Activated T-helper 1 cell treated with anti-CD3 and anti-CD28 coated beads, Interleukin-12 subunit alpha, Interleukin-12 subunit beta, Interleukin-2, Interleukin-4 antibody, amounts not matched to agents 30 ng/mL and 10 ng/mL and 1 ng/mL, durations not matched to agents 14 hours and 24 hours and 36 hours (primary cell): Measurements from ENCODE around the gene GPR78. TPM values are rescaled to one million over a fixed set of nuclear protein-coding genes. Genes with fewer than 3 reads are reported as not detected.

ENCODE experiments used
- DNase-seq: peaks from one replicate; pipeline ENCODE4 v3.0.0; 2021; ENCODE audit warnings: low spot score
- H3K27ac Mint-ChIP-seq: one replicate; pipeline ENCODE4 v1.8.0; 2021; ENCODE audit warnings: mild to moderate bottlenecking, mixed read lengths
- H3K27me3 Mint-ChIP-seq: one replicate; pipeline ENCODE4 v1.8.0; 2022; ENCODE audit warnings: mild to moderate bottlenecking, moderate library complexity, mixed read lengths; ENCODE audit not compliant: insufficient read depth
- H3K36me3 Mint-ChIP-seq: one replicate; pipeline ENCODE4 v1.8.0; 2021; ENCODE audit warnings: low read depth, mixed read lengths
- H3K4me1 Mint-ChIP-seq: one replicate; pipeline ENCODE4 v1.8.0; 2021; ENCODE audit warnings: low read depth, mixed read lengths
- H3K4me3 Mint-ChIP-seq: one replicate; pipeline ENCODE4 v1.8.0; 2021; ENCODE audit warnings: mild to moderate bottlenecking, moderate library complexity, mixed read lengths
- H3K9me3 Mint-ChIP-seq: one replicate; pipeline ENCODE4 v1.8.0; 2021; ENCODE audit warnings: mixed read lengths
- intact Hi-C: fragments of 100-400 bp; cut with micrococcal nuclease; formaldehyde crosslinking; loops from one replicate; pipeline ENCODE4 v1.15.1; 2024
- total RNA-seq: library from RNA; stranded (reverse); gene quantifications from 2 replicates; pipeline ENCODE4 v1.2.3, GENCODE V29; 2022

Gene GPR78
- not detected in 2 replicates for total RNA-seq

- H3K27ac Mint-ChIP-seq = no peak within 1 kb of the TSS
- intact Hi-C loops = no loop called here
Observed at GRCh38 chr4:8580321-8581093, at the start of gene GPR78. Gene GPR78, plus strand, starts transcription at chr4:8580392. Its CDS starts 591 bp downstream, at chr4:8580983.

GRCh38 chr4:8532245-8532781 lies 47.9 kb upstream of the GPR78 start:
- Mint-ChIP-seq H3K27ac (no peak overlapping the region), H3K4me3 (no peak overlapping the region), H3K36me3 (no peaks in the 10 kb centered on the region), H3K4me1 (peaks cover 9% of the 10 kb centered on the region), H3K27me3 (no peaks in the 10 kb centered on the region), H3K9me3 (peaks cover 24% of the 10 kb centered on the region)
- no peak for DNase-seq
- intact Hi-C loops = no loop called here

More at GRCh38 chr4:8580321-8581093, at the start of gene GPR78:
- Mint-ChIP-seq H3K4me3 (no peak within 1 kb of the TSS), H3K36me3 (no peaks in the 10 kb centered on the region), H3K9me3 (no peaks in the 10 kb centered on the region), H3K4me1 (no peaks in the 10 kb centered on the region), H3K27me3 (no peaks in the 10 kb centered on the region)
- peak; percentile 37 for DNase-seq

- no peak overlapping the region for H3K27ac Mint-ChIP-seq
Observed at GRCh38 chr4:8533274-8533865, 46.8 kb upstream of the GPR78 start.

GRCh38 chr4:8534129-8534528 lies 46.1 kb upstream of the GPR78 start:
- H3K27ac Mint-ChIP-seq = no peak overlapping the region
- intact Hi-C loops = no loop called here
- H3K9me3 Mint-ChIP-seq = peaks cover 24% of the 10 kb centered on the region

More at GRCh38 chr4:8533274-8533865, 46.8 kb upstream of the GPR78 start:
- H3K36me3 Mint-ChIP-seq = no peaks in the 10 kb centered on the region
- peaks cover 9% of the 10 kb centered on the region for H3K4me1 Mint-ChIP-seq
- no peaks in the 10 kb centered on the region for H3K27me3 Mint-ChIP-seq
- intact Hi-C loops = no loop called here
- H3K9me3 Mint-ChIP-seq = peaks cover 24% of the 10 kb centered on the region
- H3K4me3 Mint-ChIP-seq = no peak overlapping the region
- no peak for DNase-seq

GRCh38 chr4:8534611-8535010 lies 45.6 kb upstream of the GPR78 start:
- H3K36me3 Mint-ChIP-seq = no peaks in the 10 kb centered on the region
- DNase-seq = no peak
- intact Hi-C loops = no loop called here
- peaks cover 11% of the 10 kb centered on the region for H3K4me1 Mint-ChIP-seq
- H3K9me3 Mint-ChIP-seq = peaks cover 24% of the 10 kb centered on the region
- H3K27ac Mint-ChIP-seq = no peak overlapping the region
- H3K4me3 Mint-ChIP-seq = no peak overlapping the region
- H3K27me3 Mint-ChIP-seq = no peaks in the 10 kb centered on the region

More at GRCh38 chr4:8534129-8534528, 46.1 kb upstream of the GPR78 start:
- Mint-ChIP-seq H3K36me3 (no peaks in the 10 kb centered on the region), H3K4me1 (peaks cover 9% of the 10 kb centered on the region), H3K27me3 (no peaks in the 10 kb centered on the region), H3K4me3 (no peak overlapping the region)
- DNase-seq = no peak

GRCh38 chr4:8536467-8536866 lies 43.7 kb upstream of the GPR78 start:
- Mint-ChIP-seq H3K27ac (no peak overlapping the region), H3K36me3 (no peaks in the 10 kb centered on the region), H3K4me1 (peaks cover 18% of the 10 kb centered on the region), H3K9me3 (peaks cover 24% of the 10 kb centered on the region), H3K27me3 (no peaks in the 10 kb centered on the region), H3K4me3 (no peak overlapping the region)
- intact Hi-C loops = no loop called here
- no peak for DNase-seq

GRCh38 chr4:8537041-8537461 lies 43.1 kb upstream of the GPR78 start:
- H3K36me3 Mint-ChIP-seq = no peaks in the 10 kb centered on the region
- peaks cover 18% of the 10 kb centered on the region for H3K4me1 Mint-ChIP-seq
- H3K9me3 Mint-ChIP-seq = peaks cover 24% of the 10 kb centered on the region
- no peak overlapping the region for H3K27ac Mint-ChIP-seq
- no peak for DNase-seq
- no peaks in the 10 kb centered on the region for H3K27me3 Mint-ChIP-seq
- H3K4me3 Mint-ChIP-seq = no peak overlapping the region
- intact Hi-C loops = no loop called here

- Mint-ChIP-seq H3K36me3 (no peaks in the 10 kb centered on the region), H3K27ac (no peak overlapping the region), H3K4me3 (no peak overlapping the region), H3K27me3 (no peaks in the 10 kb centered on the region), H3K4me1 (peaks cover 18% of the 10 kb centered on the region), H3K9me3 (peaks cover 22% of the 10 kb centered on the region)
- intact Hi-C loops = no loop called here
- no peak for DNase-seq
Observed at GRCh38 chr4:8538076-8538702, 42.0 kb upstream of the GPR78 start.

GRCh38 chr4:8538703-8539567 lies 41.3 kb upstream of the GPR78 start:
- H3K9me3 Mint-ChIP-seq = peaks cover 16% of the 10 kb centered on the region
- no peaks in the 10 kb centered on the region for H3K27me3 Mint-ChIP-seq
- H3K4me3 Mint-ChIP-seq = no peak overlapping the region
- H3K4me1 Mint-ChIP-seq = peaks cover 15% of the 10 kb centered on the region
- H3K27ac Mint-ChIP-seq = no peak overlapping the region
- DNase-seq = no peak
- intact Hi-C loops = no loop called here
- no peaks in the 10 kb centered on the region for H3K36me3 Mint-ChIP-seq

- Mint-ChIP-seq H3K9me3 (peaks cover 9% of the 10 kb centered on the region), H3K36me3 (no peaks in the 10 kb centered on the region), H3K4me3 (no peak overlapping the region), H3K4me1 (peaks cover 9% of the 10 kb centered on the region), H3K27me3 (no peaks in the 10 kb centered on the region), H3K27ac (peak overlapping the region; percentile 81)
- no peak for DNase-seq
- intact Hi-C loops = no loop called here
Observed at GRCh38 chr4:8539661-8540060, 40.5 kb upstream of the GPR78 start.

GRCh38 chr4:8540072-8540471 lies 40.1 kb upstream of the GPR78 start:
- intact Hi-C loops = no loop called here
- Mint-ChIP-seq H3K36me3 (no peaks in the 10 kb centered on the region), H3K4me1 (peaks cover 9% of the 10 kb centered on the region), H3K9me3 (peaks cover 5% of the 10 kb centered on the region), H3K4me3 (no peak overlapping the region), H3K27ac (peak overlapping the region; percentile 81), H3K27me3 (no peaks in the 10 kb centered on the region)
- DNase-seq = peak; percentile 12

- H3K4me1 Mint-ChIP-seq = peaks cover 9% of the 10 kb centered on the region
- no peak overlapping the region for H3K27ac Mint-ChIP-seq
- no peak for DNase-seq
- no peaks in the 10 kb centered on the region for H3K9me3 Mint-ChIP-seq
- no peaks in the 10 kb centered on the region for H3K36me3 Mint-ChIP-seq
- intact Hi-C loops = no loop called here
- H3K4me3 Mint-ChIP-seq = no peak overlapping the region
- H3K27me3 Mint-ChIP-seq = no peaks in the 10 kb centered on the region
Observed at GRCh38 chr4:8540586-8540985, 39.6 kb upstream of the GPR78 start.
